Heart left ventricle (tissue), 13 donors: ENCODE data around the gene LHX4.

Experiments
- POLR2A ChIP-seq, 2 donors: fragments of 450-650 bp; IDR thresholded peaks; one replicate each; pipeline ENCODE4 v1.6.1; 2017; ENCODE audit warnings: antibody characterized with exemption in 2 of 2, mild to moderate bottlenecking in 2 of 2, moderate library complexity in 2 of 2
- TF ChIP-seq, protein P1 (sequence below), 12 donors: fragments of 200-600 bp; sonication (generic) in 4 of 12; IDR thresholded peaks; one replicate each; pipeline versions ENCODE4 v1.5.0 to v1.8.0; 2018 to 2022; ENCODE audit warnings: antibody characterized with exemption in 12 of 12, mild to moderate bottlenecking in 5 of 12
- donor health status: ischemic (EF 13 %, LVEDD 7.1; RV severe dilation, severe dysfunction).
- donor health status: DM: no; HTN: yes; CAD: no.
- donor health status: DM: no; HTN: no; CAD: no.
- donor health status: ischemic (EF 25% LVEDD 6.9; RV normal size, moderate dysfunction).
- donor health status: ischemic (EF 25% LVEDD 5.7; RV mildly dilated, moderate dysfunction).
- donor health status: ischemic (EF 35%, LVEDD 5.7; RV mildly dilated, moderate dysfunction).
- donor health status: nonischemic (EF 11% LVEDD 7.7; RV severe dilation, severe dysfunction).
- donor health status: DM: yes; HTN: yes; CAD: no.
- donor health status: PGD.
- donor health status: ischemic (EF 29% LVEDD 5.4; RV normal size, mild dysfunction).
- donor health status: nonischemic (EF 23%, LVEDD 6.1; RV moderate dilation, normal function).

DNA sequence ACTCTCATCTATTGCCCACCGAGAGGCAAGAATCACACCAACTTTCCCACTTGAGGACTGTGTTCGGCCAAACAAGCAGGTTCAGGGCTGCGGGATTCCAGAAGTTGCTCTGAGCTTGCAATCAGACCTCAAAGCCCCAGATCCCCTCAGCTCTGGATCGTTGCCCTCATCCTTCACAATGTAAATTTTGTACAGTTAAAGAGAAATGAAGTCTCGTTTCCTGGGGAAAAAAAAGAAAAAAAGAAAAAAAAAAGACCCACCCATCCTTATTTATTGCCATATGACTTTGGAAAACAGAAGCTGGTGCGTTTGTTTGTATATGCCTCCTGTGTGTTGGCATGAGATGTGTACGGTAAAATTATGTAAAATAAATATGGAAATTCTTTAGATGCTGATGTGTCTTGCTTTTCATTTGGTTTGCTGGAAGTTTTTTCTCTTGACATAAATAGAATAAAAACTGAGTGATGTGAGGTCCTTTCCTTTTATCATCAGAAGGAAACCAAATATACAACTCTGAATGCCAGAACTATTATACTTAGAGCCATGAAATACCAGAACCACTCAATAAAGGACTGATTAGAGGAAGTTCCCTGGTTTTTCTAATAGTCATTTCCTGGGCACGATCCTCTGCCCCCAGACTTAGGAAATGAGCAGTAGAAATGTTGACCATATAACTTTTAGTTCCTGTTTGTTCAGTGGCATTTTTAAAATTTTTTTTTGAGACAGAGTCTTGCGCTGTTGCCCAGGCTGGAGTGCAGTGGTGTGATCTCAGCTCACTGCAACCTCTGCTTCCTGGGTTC is 48.7 kb downstream of the LHX4 start:
- TF ChIP-seq, protein P1, sequence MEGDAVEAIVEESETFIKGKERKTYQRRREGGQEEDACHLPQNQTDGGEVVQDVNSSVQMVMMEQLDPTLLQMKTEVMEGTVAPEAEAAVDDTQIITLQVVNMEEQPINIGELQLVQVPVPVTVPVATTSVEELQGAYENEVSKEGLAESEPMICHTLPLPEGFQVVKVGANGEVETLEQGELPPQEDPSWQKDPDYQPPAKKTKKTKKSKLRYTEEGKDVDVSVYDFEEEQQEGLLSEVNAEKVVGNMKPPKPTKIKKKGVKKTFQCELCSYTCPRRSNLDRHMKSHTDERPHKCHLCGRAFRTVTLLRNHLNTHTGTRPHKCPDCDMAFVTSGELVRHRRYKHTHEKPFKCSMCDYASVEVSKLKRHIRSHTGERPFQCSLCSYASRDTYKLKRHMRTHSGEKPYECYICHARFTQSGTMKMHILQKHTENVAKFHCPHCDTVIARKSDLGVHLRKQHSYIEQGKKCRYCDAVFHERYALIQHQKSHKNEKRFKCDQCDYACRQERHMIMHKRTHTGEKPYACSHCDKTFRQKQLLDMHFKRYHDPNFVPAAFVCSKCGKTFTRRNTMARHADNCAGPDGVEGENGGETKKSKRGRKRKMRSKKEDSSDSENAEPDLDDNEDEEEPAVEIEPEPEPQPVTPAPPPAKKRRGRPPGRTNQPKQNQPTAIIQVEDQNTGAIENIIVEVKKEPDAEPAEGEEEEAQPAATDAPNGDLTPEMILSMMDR (IDR thresholded peaks at IDR 0.05), result no peak
- TF ChIP-seq POLR2A (IDR thresholded peaks at IDR 0.05), result no peak
